Measurements from ENCODE around the gene FAM3A.
"Not testable (repeated sequence)": the region's sequence is repeated elsewhere in the genome, so short reads cannot be mapped to it uniquely, and the experiment has no call there.

FAM3A gene

DNA sequence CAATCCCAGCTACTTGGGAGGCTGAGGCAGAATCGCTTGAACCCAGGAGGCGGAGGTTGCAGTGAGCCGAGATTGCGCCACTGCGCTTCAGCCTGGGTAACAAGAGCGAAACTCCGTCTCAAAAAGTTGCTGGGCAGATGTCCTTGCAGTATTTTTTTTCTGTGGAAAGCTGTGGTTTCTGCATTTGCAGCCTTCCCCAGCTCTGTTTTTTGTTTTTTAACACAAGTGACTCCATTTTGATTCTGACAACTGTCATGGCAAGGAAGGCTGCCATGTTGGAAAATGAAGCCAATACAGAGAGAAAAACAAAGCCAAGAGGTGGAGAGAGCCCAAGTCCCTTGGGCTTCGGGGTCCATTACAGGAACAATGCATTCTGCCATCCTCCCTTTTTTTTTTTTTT, 13.9 kb downstream of the FAM3A start:
- no peak for DNase-seq

DNA sequence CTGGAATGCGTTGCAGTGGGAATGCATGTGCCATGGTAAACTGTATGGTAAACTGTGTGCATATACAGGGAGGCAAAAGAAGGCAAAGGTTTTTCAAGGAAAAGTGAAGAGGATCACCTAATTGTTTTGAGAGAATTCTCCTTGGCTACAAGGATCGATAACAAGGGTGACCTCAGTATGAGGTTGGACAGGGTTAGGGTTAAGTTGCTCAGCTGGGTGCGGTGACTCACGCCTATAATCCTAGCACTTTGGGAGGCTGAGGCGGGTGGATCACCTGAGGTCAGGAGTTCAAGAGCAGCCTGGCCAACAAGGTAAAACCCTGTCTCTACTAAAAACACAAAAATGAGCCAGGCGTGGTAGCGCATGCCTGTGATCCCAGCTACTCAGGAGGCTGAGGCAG, 14.6 kb downstream of the FAM3A start:
- DNase-seq, result not testable (repeated sequence)

DNA sequence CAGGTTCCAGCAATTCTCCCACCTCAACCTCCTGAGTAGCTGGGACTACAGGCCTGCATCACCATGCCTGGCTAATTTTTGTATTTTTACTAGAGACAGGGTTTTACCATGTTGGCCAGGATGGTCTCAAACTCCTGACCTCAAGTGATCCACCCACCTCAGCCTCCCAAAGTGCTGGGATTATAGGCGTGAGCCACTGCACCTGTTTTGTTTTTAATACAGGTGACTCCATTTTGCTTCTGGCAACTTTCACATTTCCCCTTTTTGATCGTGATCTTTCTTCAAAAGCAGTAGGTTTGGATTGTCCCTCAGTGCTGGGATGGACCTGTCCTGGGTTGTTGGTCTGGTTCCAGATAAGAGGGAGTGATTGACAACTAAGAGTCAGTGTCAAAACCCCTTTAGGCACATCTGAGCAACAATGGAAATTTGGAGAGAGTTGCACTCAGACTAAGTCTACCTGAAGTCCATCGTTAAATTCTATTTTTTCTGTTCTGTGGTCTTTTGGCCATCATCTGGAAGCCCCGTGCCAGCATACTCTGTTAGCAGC, 19.4 kb downstream of the FAM3A start:
- not testable (repeated sequence) for DNase-seq

DNA sequence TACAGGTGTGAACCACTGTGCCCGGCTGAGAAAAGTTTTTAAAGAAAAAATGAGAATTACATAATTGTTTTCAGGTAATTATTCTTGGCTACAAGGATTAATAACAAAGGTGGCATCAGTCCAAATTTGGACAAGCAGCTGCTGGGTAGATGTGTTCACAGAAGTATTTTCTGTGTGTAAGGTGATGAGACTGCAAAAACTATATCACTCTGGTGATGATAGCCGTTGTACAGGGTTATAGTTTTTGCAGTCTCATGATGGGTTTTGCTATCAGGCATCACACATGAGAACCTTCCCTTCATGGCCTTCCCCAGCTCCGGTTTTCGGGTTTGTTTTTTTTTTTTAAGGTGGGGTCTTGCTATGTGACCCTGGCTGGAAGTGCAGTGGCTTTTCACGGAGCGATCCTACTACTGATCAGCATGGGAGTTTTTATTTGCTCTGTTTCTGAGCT, 20.5 kb downstream of the FAM3A start:
- DNase-seq, result no peak

DNA sequence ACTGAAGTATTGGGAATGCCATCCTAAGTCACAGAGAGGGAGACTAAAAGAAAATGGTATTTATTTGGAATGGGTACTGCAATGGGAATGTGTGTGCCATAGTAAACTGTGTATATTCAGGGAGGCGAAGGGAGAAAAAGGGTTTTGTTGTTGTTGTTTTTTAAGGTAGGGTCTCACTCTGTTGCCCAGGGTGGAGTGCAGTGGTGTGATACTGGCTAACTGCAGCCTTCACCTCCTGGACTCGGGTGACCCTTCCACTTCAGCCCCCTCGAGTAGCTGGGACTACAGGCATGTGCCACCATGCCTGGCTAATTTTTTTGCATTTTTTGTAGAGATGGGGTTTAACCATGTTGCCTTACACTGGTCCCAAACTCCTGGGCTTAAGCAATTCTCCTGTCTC, 21.3 kb downstream of the FAM3A start:
- no peak for DNase-seq

DNA sequence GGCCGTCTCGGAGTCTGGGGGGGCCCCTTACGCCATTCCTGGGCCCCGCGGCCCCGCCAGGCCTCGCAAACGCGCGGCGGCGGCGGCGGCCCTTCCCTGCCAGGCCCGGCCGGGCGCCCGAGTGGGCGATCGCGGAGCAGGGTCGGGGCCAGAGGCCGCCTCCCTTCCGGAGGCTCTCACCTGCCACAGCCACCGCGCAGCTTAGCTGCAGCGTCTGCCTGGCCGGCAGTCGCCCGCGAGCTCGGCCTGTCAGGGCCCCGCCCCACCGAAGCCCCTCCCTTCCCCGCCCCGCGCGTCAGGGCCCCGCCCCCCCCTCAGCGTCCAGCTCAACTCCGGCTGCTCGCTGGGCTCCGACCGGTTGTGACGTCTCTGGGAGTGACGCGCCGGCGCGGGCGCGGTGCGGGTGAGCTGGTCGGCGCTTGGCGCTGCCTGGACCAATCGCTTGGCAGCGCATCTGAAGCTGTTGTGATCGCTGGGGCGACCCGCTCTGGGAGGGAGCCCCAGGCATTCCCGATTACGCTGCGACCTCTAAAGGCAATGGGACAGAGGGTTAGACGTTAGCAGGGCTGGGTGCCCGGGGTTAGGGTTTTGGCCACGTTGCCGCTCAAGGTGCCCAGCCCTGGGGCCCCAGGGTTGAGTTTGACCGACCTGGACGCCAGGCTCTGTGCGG, 25.5 kb downstream of the FAM3A start, which contains the start of gene SLC10A3:
Gene SLC10A3, minus strand, starts transcription at position 216 of the 670 bp plus-strand sequence. CDS start 1,689 bp downstream, outside the sequence.
- peak; percentile 80 to 86 for DNase-seq

DNA sequence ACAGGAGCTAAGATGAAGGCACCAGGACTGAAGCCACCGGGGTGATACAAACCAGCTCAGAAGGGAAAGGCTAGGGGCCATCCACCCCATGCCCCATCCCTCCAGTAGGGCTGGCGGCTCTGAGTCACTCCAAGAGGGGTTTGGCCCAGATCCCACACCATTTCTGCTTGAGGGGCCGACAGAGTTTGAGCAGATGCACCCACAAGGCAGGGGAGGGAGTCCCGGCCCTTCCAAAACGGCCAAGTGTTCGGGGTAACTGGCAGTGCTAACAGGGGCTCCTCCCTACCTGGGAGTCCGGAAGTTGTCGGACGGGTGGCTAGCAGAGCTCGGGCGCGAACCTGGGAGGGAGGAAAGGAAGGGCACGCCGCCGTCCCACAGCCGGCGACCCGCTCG, 26.0 kb downstream of the FAM3A start:
- no peak for DNase-seq

DNA sequence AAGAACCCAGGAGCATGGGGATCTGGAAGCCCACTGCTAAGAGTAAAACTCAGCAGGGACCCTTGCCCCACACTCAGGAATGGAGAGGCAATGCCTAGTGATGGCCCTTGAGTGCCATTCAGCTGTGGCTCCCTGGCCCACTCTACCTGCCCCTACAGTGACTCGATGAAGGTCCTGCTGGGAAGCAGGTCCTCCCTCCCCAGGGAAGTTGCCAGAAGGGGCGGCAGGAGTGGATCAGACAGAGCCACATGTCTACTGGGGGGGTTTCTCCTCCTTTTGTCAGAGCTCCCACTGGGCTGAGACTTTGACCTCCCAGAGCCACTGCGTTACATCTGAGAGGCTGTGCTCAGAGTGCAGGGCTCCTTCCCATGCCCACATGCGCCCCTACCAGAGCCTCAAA, 26.9 kb downstream of the FAM3A start:
- DNase-seq, result no peak

DNA sequence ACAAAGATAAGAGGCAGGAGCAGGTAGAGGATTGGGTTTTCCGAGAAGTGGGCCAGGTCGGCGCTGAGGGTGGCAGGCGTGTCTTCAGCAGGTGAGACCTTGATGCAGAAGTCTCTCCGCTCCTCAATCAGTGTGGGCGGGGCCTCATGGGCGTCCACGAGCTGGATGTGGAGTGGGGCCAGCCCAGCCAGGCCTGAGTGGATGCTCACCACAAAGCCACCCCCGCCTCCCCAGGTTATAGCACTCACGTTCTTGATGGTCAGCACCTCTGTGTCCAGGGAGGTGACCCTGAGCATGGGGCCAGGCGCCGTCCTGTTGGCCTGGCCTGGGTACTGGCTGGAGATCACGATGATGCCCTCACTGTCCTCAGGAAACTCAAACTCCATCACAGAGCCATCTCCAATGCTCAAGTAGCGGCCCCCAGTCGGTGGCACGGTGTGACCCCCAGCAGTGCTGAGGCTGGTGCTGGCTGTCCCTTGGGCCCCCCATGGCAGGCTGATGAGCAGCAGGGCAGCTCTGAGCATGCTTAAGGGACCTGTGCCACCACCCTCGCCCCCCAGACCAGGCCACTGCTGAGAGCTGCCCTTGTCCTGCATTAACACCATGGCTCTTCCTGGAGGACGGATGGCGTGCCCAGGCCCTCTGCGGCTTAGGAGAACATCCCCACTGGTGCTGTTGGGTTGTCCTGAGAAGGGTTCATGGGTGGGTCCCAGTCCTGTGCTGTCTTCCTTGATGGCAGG, 27.5 kb downstream of the FAM3A start:
- DNase-seq, result no peak

DNA sequence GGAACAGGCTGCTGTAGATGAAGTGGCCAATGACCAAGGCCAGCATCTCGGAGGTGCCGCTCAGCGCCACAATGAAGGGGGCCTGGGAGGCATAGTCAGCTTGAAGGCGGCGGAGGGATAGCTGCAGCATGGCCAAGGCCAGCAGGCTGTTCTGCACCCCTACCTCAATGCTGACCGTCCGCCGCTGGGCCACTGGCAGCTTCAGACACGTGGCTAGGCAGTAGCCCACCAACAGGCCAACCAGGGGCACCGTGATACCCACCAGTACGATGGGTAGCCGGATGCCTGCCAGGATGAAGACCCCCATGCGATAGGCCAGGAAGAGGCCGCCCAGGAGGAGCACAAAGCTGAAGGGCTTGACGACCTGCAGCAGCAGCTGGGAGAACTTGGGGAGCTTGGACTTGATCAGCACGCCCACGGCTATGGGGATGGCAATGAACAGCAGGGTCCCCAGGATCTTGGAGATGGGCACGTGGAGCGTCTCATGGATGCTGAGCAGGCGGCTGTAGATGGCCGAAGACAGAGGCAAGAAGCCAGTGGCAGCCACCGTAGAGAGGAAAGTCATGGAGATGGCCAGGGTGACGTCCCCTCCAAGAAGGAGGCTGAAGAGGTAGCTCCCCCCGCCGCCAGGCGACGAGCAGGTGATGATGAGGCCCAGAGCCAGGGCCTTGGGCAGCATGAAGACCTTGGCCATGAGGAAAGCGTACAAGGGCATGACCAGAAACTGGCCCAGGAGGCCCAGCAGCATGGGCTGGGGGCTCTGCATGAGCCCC, 28.3 kb downstream of the FAM3A start:
- DNase-seq, result no peak

DNA sequence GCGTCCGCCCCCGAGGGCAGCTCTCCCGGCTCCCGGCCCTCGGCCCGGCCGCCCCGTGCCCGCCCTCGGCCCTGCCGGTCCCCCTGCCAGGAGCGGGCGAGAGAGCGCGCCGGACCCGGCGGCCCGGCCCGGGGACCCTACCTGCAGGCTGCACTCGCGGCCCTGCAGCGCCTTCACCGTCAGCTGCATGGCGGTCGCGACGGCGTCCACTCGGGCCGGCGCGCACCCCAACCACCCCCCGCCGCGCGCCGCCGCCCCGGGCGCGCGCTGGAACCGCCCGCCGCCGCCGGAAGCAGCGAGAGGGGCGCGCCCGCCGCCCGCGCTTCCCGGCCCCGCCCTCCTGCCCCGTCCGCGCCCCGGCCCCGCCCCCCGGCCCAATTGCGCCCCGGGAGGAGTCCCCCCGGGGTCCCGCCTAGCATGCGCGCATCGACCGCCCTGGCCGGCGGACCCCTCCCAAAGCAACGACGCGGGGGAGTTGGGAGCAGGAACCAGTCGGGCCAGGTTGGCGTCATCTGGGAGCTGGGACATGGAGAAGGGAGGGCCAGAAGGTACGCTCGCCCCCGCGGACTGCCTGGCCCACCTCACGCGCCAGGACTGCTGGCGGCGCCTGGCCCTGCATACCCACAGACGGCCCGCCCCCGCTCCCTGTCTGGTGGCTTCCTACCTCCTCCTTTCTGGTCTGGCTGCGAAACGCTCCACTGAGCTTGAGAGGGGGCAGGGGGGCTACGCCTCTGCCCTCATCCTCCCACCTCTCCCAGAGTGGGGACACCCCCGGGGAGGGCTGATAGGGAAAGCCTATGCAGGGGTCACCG, 29.4 kb downstream of the FAM3A start, which contains the start of gene UBL4A:
Gene UBL4A, minus strand, starts transcription at position 220 of the 812 bp plus-strand sequence. Its CDS starts 31 bp downstream, at position 189.
- peak in 1 of 2 experiments; percentile 24 for DNase-seq

DNA sequence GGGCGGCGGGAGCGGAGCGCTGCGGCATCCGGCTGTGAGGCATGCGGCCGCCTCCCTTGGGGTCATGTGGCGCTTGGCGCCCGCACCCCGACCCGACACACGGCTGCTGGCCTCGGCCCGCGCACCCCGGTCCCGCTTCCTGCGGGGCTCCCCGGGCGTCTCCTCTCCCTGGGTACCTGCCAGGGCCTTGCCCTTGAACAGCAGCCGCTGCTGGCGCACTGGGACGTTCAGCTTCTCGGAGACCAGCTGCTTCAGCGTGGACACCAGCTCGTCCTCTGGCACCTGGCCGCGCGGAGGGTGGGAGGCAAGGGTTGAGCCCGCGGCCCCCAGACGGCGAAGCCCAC, 30.0 kb downstream of the FAM3A start:
- no peak for DNase-seq

DNA sequence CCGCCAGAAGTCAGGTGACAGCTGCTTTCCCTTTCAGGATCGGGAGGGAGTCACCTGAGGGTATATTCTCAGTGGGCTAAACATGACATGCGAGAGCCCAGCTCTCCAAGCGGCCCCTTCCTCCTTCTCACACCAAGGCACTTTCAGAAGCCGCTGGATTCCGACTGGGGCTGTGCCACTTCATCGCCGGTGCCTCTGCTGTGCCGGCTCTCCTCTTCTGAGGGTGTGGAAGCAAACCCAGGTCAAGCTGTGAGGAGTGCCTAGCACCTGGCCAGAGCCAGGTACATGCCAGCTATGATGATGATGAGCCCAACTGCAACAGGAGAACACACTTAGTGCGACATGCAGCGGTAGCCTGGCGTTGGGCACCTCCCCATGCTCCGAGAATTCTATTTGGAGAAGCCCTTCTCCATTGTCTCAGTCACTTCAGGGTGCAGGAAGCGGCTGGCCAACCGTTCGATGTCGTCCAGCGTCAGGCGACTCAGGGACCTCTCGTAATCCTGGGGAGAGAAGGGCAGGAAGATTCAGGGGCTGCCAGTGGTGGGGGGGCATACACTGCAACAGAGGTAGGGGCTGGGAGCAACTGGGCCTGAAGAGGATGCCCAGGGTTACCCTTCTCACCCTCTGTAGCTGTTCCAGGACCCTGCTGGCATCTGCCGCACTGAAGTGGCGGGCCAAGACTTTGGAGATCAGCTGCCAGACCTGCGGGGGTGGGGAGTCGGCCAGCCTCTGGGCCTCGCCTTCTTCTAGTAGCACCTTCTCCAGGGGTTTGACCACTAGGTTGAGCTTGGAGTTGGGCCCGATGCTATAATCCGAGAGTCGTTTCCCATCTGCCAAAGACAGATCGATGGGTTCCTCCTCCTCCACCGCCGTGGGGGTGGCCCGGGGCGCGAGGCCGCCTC, 30.6 kb downstream of the FAM3A start:
- DNase-seq, result peak in 1 of 2 experiments; percentile 13

DNA sequence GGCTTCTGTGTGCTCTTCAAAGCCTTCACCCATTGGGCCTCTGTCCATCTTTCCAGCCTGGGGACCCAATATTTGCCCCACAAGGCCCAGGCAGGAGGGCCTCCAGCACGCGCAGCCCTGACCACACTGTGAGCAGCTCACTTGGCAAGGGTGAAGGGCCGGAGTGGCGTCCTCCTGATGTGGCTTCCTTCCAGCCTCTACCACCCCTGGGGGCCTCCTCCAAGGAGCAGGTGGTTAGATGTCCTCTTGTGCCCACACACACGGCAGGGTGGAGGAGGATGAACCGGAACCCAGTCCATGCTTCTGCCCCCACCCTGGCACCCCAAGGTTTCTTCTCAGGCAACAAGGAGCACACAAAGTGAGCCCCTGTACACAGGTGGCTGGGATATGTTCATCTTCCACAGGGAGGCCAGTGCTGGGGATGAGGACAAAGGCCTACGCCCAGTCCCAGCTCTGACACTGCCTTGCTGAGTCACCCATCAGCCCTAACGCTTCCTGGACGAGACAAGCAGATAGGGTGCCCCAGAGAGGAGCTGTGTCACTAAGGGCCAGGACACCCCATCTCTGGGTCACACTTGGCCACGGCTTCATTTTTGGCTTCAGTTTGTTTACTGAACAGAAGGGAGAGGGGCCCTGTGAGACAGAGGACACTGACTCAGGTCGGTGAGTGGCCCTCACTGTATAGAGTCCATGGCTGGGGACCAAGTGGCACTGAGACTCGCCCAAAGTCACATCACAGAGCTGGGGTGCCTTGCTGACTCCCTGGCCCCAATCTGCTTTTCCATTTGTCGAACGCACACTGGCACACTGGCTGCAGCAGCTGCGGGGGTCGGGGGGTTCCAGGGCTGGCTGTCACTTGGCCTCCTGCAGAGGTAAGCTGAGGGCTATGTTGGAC, 31.5 kb downstream of the FAM3A start:
- no peak for DNase-seq

DNA sequence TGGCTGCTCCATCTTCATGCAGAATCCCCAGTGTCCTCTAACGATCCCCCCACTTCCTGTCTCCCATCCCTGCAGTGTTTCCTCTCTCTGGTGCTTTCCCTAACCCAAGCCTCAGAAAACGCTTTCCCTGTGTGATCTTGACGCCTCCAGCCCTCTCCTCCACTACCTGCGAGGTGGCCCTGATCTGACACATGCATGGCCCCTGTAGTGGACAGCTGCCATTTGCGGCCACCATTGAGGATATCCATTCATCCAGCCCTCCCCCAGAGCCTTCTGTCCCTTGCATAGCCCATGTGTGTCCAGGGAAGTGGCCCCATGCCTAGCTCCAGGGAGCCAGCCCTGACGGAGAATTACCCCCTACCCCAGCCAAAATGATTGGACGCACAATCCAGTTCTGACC, 32.7 kb downstream of the FAM3A start:
- DNase-seq, result no peak

DNA sequence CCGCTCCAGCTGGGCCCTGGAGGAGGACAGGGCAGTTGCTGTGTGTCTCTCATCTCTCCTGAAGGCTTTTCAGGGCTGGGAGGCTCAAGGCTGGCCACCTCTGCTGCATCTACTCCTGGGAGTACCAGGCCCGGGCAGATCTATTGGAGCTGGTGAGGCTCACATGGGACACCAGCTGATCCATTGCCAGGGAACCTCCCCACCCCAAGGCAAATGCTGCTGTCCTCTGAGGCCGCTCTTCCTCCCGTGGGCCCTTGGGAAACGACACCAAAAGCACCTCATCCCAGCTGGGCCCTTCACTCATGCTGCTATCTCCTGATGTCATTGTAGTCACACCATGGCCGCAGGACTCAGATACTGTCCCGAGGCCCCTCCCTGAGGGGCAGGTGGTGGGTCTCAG, 33.2 kb downstream of the FAM3A start:
- DNase-seq, result no peak

DNA sequence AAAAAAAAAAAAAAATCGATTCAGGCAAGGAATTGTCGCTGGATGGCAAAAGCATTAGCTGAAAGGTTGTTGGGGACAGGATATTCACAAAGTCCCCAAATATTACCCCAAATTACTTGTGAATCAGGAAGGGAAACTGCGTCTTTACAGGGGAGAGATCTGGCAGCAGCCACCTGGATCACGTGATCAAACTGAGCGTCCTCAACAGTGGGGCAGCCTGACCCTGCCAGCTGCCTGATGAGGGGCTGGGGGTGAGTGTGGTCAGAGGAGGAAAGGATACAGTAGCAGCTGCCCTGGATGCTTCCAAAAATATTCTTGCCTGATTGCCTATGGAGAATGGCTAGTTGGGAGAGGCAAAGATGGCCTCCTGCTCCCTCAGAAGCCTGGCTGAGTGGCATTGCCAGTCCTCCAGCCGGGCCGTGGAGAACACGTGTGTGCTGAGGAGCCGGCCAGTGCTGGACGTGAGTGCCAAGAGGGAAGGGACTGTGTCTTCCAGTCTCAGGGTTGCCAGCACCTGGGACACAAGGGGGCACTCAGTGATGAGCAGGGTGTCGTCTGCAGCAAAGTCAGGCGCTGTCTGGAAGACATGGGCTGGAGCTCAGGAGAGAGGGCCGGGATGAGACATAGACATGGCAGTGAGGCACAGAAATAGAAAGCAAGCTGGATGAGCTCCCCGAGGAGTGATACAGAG, 34.0 kb downstream of the FAM3A start:
- no peak for DNase-seq

DNA sequence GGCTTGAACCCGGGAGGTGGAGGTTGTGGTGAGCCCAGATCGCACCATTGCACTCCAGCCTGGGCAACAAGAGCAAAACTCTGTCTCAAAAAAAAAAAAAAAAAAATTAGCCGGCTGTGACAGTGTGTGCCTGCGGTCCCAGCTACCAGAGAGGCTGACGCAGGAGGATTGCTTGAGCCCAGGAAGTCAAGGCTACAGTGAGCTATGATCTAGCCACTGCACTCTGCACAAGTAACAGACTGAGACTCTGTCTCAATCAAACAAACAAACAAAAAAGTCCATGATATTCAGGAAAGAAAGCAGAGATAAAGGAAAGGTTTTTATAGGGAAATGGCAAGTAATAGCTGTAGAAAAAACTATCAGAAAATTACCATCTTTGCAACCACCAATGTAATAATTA, 34.8 kb downstream of the FAM3A start:
- DNase-seq, result no peak

All from NCI-H2081 (cell line).